HepG2 (cell line): ENCODE data around the gene CDK14. TPM values are rescaled to one million over a fixed set of nuclear protein-coding genes. Genes with fewer than 3 reads are reported as not detected.

Experiments used
- BCL6 ChIP-seq: IDR thresholded peaks from 2 replicates; pipeline ENCODE4 v1.6.1; 2016; ENCODE audit warnings: missing genetic modification reagents, missing compliant biosample characterization
- CCDC6 ChIP-seq: sonication (generic); formaldehyde crosslinking; IDR thresholded peaks from 2 replicates; pipeline ENCODE4 v1.8.1; 2022; ENCODE audit warnings: mild to moderate bottlenecking, missing genetic modification reagents, moderate library complexity
- E2F2 ChIP-seq: sonication (generic); formaldehyde crosslinking; IDR thresholded peaks from 2 replicates; pipeline ENCODE4 v1.4.0; 2020; ENCODE audit warnings: missing genetic modification reagents, borderline replicate concordance
- KDM6A ChIP-seq: IDR thresholded peaks from 2 replicates; pipeline ENCODE4 v1.6.1; 2016; ENCODE audit warnings: low read depth
- MAFK ChIP-seq, 2 experiments: IDR thresholded peaks in 1 of 2; conservative IDR thresholded peaks in 1 of 2; 2 replicates each; pipeline ENCODE4 v1.6.1; 2011; ENCODE audit warnings: improper control_type of control experiment in 2 of 2, low read length in 2 of 2
- SIX4 ChIP-seq: sonication (generic); formaldehyde crosslinking; IDR thresholded peaks from 2 replicates; pipeline ENCODE4 v1.4.0; 2020; ENCODE audit warnings: missing genetic modification reagents
- TRAFD1 ChIP-seq: sonication (generic); formaldehyde crosslinking; IDR thresholded peaks from 2 replicates; pipeline ENCODE4 v1.5.1; 2020; ENCODE audit warnings: missing genetic modification reagents, mild to moderate bottlenecking, borderline replicate concordance
- ZBTB40 ChIP-seq, 2 experiments: fragments of 450-650 bp in 1 of 2; sonication (generic) in 1 of 2; formaldehyde crosslinking in 1 of 2; IDR thresholded peaks; 2 replicates each; pipeline versions ENCODE4 v1.6.1 to v1.8.0; 2016 to 2022; ENCODE audit warnings: antibody characterized with exemption in 1 of 2, mild to moderate bottlenecking in 1 of 2, missing genetic modification reagents in 1 of 2
- ZNF124 ChIP-seq: sonication (generic); formaldehyde crosslinking; IDR thresholded peaks from 2 replicates; pipeline ENCODE4 v1.4.0; 2020; ENCODE audit warnings: missing genetic modification reagents
- ZNF513 ChIP-seq: sonication (generic); formaldehyde crosslinking; conservative IDR thresholded peaks from 2 replicates; pipeline ENCODE4 v1.5.0; 2020; ENCODE audit warnings: missing genetic modification reagents
- ZNF556 ChIP-seq: sonication (generic); formaldehyde crosslinking; IDR thresholded peaks from 2 replicates; pipeline ENCODE4 v1.4.0; 2020; ENCODE audit warnings: mild to moderate bottlenecking, missing genetic modification reagents, borderline replicate concordance
- polyA plus RNA-seq, 8 experiments: library from polyadenylated mRNA; depleted of rRNA in 3 of 8; stranded (reverse) in 7 of 8; unstranded in 1 of 8; fragments of >200 nt; fragmentation: Illumina TruSeq in 4 of 8; extraction: Trizol in 4 of 8; gene quantifications; 2 replicates each; pipeline versions ENCODE4 v1.2.1 to v1.2.3, GENCODE V29; 2011 to 2016; ENCODE audit warnings: low read depth in 4 of 8, missing spikeins in 1 of 8, mixed read lengths in 1 of 8; ENCODE audit not compliant: insufficient read depth in 1 of 8
- total RNA-seq, 5 experiments: library from RNA; depleted of rRNA; stranded (reverse); fragments of >200 nt; fragmentation: Illumina TruSeq; extraction: Trizol; gene quantifications; 2 replicates each; pipeline ENCODE4 v1.2.3, GENCODE V29; 2016; ENCODE audit warnings: low read depth in 1 of 5

The CDK14 gene
- total and polyA plus RNA-seq, 2 of the 13 experiments (the other 11 are each of a cell fraction or from before 2014, with no cell fraction given): 0.26 to 0.71 TPM

- TF ChIP-seq TRAFD1 (CRISPR knock-in tag): no peak
- TF ChIP-seq ZBTB40 (IDR thresholded peaks at IDR 0.05): no peak
- TF ChIP-seq ZBTB40 (CRISPR knock-in tag; IDR thresholded peaks at IDR 0.05): no peak
- no peak for TF ChIP-seq E2F2 (CRISPR knock-in tag)
- TF ChIP-seq ZNF124 (CRISPR knock-in tag): 0 out of 2 replicates have a peak, but pooled peaks have one; percentile 15
- TF ChIP-seq BCL6 (CRISPR knock-in tag): peak; percentile 76
- TF ChIP-seq ZNF513 (CRISPR knock-in tag): no peak
- TF ChIP-seq CCDC6 (CRISPR knock-in tag): no peak
- TF ChIP-seq ZNF556 (CRISPR knock-in tag): peak; percentile 34; the same call in 1 of the 2 replicates
- TF ChIP-seq MAFK (conservative IDR thresholded peaks at IDR 0.05 in 1 of 2, IDR thresholded peaks at IDR 0.05 in 1 of 2; ENCODE audit: low read length in 2 of 2): peak; percentile 10 to 15; a peak in 1 of 4 replicates
- peak; percentile 71 for TF ChIP-seq SIX4 (CRISPR knock-in tag)
- peak; percentile 75 for TF ChIP-seq KDM6A
These were observed 170.9 kb downstream of the CDK14 start (continued) for GRCh38 chr7:90766814-90767564.
